ENCODE results near the gene MRPL42.

- TF ChIP-seq CTCF (IDR thresholded peaks at IDR 0.05) (no peak), POLR2A (IDR thresholded peaks at IDR 0.05) (no peak), POLR2AphosphoS5 (IDR thresholded peaks at IDR 0.05; ENCODE audit: insufficient read depth in 1 of 2, low read depth in 1 of 2) (no peak)
Observed at GRCh38 chr12:93524386-93525133, 57.2 kb downstream of the MRPL42 start.

Data from vagina (tissue), 2 donors.